ENCODE measurements around the gene MED15.
"Not testable (repeated sequence)": the region's sequence is repeated elsewhere in the genome, so short reads cannot be mapped to it uniquely, and the experiment has no call there.

DNA sequence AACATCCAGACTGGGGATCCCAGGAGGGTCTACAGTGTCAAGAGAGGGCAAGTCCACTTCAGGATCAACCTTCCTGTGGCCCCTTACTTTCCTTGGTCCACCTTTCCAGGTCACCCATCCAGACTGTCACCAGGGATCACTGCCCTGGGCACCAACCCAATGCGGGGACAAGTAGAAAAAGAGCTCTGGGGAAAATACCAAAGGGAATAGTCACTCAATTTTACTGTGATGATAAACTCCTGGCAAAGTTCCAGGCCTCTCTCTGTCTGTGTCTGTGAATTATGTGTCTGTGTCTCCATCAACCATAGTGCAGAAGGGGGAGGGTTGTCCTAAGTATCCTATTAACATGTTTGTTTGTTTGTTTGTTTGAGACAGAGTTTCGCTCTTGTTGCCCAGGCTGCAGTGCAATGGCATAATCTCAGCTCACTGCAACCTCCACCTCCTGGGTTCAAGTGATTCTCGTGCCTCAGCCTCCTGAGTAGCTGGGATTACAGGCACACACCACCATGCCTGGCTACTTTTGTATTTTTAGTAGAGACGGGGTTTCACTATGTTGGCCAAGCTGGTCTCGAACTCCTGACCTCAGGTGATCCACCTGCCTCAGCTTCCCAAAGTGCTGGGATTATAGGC lies 3.0 kb upstream of the MED15 start:
- TF ChIP-seq POLR2AphosphoS5 (IDR thresholded peaks at IDR 0.05; ENCODE audit: borderline replicate concordance, low read depth, low read length); EZH2 (IDR thresholded peaks at IDR 0.05): not testable (repeated sequence)

Measured in SK-N-MC (cell line).